ENCODE data around the gene MYBPH.

MYBPH gene

DNA sequence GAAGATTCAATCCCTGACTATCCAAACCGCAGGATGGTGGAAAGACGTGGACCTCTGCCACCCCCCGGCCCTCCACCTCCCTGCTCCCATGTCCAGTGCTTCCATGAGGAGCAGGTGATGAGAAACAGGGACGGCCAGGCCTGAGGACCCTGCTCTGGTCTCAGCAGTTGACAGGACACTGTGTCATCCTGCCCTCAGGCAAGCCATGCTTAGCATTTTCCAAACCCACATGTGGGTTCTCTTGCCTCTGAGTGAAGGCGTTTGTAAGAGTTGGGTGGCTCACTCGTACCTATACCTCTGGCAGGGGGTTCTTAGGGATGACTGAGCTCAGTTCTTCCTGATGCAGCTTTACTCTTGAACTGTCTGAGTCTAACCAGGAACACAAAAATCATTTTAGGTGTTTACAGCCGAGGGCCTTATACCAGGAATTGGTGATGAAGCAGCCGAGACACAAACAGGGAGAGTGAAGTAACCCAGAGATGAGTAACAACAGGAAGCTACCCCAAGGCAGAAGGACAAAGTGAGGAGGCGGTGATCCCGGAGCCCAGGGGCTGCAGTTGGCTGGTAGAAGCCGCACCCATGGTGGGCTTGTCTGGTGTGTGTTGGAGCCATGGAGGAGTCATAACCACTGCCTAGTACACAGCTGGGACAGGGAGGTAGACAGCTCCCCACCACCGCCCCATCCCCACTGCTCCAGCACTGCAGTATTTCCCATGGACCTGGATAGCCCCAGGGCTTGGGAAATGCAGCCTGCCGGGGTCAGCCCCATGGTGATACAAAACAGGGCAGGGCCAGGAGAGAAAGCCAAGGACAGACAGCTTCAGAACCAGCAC is 21.4 kb downstream of the MYBPH start:
- Histone ChIP-seq H3K4me3 (ENCODE audit: low read depth, low read length) (no peak overlapping the region), H3K27ac (no peak overlapping the region), H3K36me3 (replicated peaks) (no peaks in the 10 kb centered on the region), H3K27me3 (replicated peaks) (peaks cover 4% of the 10 kb centered on the region)
- peak; percentile 6 for DNase-seq
- TF ChIP-seq, protein P1, sequence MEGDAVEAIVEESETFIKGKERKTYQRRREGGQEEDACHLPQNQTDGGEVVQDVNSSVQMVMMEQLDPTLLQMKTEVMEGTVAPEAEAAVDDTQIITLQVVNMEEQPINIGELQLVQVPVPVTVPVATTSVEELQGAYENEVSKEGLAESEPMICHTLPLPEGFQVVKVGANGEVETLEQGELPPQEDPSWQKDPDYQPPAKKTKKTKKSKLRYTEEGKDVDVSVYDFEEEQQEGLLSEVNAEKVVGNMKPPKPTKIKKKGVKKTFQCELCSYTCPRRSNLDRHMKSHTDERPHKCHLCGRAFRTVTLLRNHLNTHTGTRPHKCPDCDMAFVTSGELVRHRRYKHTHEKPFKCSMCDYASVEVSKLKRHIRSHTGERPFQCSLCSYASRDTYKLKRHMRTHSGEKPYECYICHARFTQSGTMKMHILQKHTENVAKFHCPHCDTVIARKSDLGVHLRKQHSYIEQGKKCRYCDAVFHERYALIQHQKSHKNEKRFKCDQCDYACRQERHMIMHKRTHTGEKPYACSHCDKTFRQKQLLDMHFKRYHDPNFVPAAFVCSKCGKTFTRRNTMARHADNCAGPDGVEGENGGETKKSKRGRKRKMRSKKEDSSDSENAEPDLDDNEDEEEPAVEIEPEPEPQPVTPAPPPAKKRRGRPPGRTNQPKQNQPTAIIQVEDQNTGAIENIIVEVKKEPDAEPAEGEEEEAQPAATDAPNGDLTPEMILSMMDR (IDR thresholded peaks at IDR 0.05; ENCODE audit: low read depth, low read length, missing control alignments): no peak
- in situ Hi-C loops (cut with HindIII; ENCODE audit: low pct_ligation_motif_present, low sequenced_read_pairs): no loop called here

DNA sequence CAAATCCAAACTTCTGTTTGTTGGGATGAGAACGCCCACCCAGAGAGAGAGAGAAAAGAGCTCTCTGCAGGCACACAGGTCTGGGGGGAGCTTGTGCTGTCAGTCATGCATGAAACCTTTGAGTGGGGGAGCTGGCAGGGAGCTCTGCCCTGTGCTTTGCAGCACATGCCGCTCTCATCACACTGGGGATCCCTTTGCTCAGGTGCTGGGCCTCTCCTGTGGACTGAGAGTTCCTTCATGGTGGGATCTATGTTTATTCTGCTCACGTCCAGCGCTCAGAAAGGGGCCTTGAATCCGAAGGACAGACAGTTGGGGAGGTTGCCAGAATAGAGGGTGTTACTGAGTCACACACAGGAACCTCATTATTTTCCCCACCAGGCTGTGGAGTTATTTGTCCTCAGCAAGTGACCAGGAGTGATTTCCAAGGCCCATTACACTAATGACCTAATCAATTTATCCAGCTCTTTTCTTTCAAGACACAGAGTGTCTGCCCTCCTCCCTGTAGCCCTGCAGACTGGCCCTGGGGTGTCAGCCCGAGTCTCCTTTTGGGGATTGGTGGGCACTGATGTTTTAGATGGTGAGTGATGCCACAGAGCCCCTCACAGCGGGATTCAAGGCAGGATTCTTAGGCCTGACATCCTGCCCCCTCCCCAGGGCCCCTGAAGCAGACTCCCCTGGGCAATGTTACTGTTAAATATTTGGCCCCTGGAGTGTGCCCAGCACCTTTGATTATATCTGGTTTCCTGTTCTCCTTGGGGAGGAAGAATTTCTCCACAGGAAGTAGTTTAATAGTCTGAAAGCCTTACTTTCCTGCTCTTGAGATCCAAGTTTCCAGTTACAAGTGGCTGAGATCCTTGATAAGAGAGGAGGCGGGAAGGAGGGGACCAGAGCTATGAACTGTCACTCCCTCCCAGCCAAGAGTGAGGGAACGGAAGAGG is 22.3 kb downstream of the MYBPH start:
- Histone ChIP-seq H3K4me3 (ENCODE audit: low read depth, low read length) (no peak overlapping the region), H3K36me3 (replicated peaks) (no peaks in the 10 kb centered on the region), H3K27me3 (replicated peaks) (no peaks in the 10 kb centered on the region), H3K27ac (no peak overlapping the region)
- in situ Hi-C loops (cut with HindIII; ENCODE audit: low pct_ligation_motif_present, low sequenced_read_pairs): no loop called here
- TF ChIP-seq, protein P1 (IDR thresholded peaks at IDR 0.05; ENCODE audit: low read depth, low read length, missing control alignments): no peak
- no peak for DNase-seq

DNA sequence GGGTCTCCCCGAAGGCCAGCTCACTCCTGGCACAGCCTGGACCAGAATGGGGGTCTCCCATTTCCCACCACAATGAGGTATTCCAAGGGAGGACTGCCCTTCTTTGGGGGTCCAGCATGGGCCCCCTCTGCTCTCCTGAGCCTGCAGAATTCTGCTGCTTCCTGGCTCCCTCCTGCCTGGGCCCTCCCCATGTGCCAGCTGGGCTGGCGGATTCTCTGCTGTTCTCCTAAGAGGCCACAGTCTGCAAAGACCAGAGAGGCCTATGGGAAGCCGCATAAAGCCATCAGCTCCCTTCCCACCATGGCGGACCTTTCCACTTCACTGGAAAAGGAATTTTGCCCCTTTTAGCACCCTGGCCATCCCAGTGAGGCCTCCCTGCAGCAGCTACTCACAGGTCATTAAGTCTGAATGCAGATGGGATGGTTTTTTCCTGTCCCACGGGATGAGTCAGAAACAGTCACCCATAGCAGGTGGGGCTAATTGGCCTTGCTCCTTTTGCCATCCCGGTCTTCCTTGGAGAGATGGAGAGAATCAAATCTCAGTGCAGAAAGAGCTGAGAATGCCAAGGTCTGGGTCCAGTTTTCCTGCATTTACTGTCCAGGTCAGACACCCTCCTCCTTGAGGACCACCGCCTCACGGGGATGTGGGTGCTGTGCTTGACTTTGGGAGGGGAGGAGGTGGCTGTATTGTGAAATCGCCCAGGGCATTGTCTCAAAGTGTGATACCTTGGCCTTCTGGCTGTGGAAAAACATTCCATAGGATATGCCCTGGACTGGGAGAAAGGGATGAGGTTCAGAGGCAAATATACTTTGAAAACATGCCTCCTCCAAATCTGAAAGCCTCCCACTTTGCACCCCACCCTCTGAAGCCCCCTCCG is 23.2 kb downstream of the MYBPH start:
- Histone ChIP-seq H3K36me3 (replicated peaks) (no peaks in the 10 kb centered on the region), H3K27me3 (replicated peaks) (no peaks in the 10 kb centered on the region), H3K27ac (no peak overlapping the region), H3K4me3 (ENCODE audit: low read depth, low read length) (no peak overlapping the region)
- in situ Hi-C loops (cut with HindIII; ENCODE audit: low pct_ligation_motif_present, low sequenced_read_pairs): no loop called here
- DNase-seq: no peak
- TF ChIP-seq, protein P1 (IDR thresholded peaks at IDR 0.05; ENCODE audit: low read depth, low read length, missing control alignments): no peak

DNA sequence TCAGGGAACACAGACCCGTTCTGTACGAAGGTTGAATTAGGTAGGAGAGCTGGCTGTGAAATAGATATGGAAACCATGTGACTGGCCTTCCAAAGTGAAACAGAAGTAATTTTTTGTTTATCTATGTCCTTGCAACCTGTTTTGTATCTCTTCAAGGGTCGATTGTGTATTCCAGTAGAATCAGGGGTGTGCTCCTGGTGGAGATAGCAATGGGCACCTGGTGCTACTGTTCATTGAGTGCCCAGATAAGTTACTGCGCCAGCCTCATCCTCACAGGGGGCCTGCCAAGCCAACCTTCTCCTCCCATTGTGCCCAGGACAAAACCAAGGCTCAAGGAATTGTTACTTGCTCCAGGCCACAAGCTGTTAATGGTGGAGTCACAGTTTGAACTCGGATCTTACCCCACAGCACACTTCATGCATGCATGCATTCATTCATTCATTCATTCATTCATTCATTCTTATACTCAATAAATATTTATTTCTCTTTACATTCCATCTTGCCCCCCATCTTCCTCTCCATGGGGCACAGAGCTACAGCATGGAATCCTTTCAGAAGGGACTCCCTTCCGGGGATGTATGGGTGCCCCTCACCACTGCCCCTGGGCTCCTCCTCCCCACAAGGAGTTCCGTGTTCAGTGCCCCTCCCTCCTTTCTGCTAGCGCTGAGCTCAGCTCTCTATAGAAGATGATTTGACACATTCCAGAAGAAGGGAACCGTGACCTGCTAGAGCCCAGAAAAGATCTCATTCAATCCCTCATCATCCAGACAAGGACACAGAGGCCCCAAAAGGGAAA is 24.1 kb downstream of the MYBPH start:
- no peak for DNase-seq
- Histone ChIP-seq H3K36me3 (replicated peaks) (no peaks in the 10 kb centered on the region), H3K27me3 (replicated peaks) (no peaks in the 10 kb centered on the region), H3K4me3 (ENCODE audit: low read depth, low read length) (no peak overlapping the region), H3K27ac (no peak overlapping the region)
- in situ Hi-C loops (cut with HindIII; ENCODE audit: low pct_ligation_motif_present, low sequenced_read_pairs): no loop called here
- TF ChIP-seq, protein P1 (IDR thresholded peaks at IDR 0.05; ENCODE audit: low read depth, low read length, missing control alignments): no peak

Measured in brain microvascular endothelial cell (primary cell).